ENCODE data around the gene RIBC2. TPM values are rescaled to one million over a fixed set of nuclear protein-coding genes. Genes with fewer than 3 reads are reported as not detected.
"Not testable (repeated sequence)": the region's sequence is repeated elsewhere in the genome, so short reads cannot be mapped to it uniquely, and the experiment has no call there.

The RIBC2 gene
- total RNA-seq, 2 experiments from 2014 or later = 0.78 TPM; not detected in 1

GRCh38 chr22:45435544-45436139 is 22.1 kb downstream of the RIBC2 start:
- no peaks in the 10 kb centered on the region for H3K36me3 ChIP-seq (ENCODE audit: insufficient read depth, low read length)
- DNase-seq (ENCODE audit: low spot score) = peak; percentile 83
- intact Hi-C loops (cut with micrococcal nuclease; ENCODE audit: unreplicated experiment) = loop anchor here (1.0 to 2.0 kb wide), 2 partner anchors 166 to 333 kb away; no protein-coding TSS in a partner anchor
- no peaks in the 10 kb centered on the region for H3K9me3 ChIP-seq (ENCODE audit: low read length)
- H3K27ac ChIP-seq (ENCODE audit: low read depth, low read length, poor library complexity, severe bottlenecking) = no peak overlapping the region
- H3K4me3 ChIP-seq (ENCODE audit: low read depth, low read length, poor library complexity, severe bottlenecking) = no peak overlapping the region
- CTCF ChIA-PET (ENCODE audit: unreplicated experiment) = no interaction called here
- no TSS peak for BruUV-seq (replicated peaks)
- no peaks in the 10 kb centered on the region for H3K9me2 ChIP-seq (ENCODE audit: insufficient read depth, low read length)
- H3K79me2 ChIP-seq (ENCODE audit: insufficient read depth, low read depth, low read length) = no peaks in the 10 kb centered on the region
- POLR2A ChIA-PET = no interaction called here
- no peak for TF ChIP-seq EZH2phosphoT487 (IDR thresholded peaks at IDR 0.05; ENCODE audit: borderline replicate concordance, low read depth, low read length)
- TF ChIP-seq, protein P1, sequence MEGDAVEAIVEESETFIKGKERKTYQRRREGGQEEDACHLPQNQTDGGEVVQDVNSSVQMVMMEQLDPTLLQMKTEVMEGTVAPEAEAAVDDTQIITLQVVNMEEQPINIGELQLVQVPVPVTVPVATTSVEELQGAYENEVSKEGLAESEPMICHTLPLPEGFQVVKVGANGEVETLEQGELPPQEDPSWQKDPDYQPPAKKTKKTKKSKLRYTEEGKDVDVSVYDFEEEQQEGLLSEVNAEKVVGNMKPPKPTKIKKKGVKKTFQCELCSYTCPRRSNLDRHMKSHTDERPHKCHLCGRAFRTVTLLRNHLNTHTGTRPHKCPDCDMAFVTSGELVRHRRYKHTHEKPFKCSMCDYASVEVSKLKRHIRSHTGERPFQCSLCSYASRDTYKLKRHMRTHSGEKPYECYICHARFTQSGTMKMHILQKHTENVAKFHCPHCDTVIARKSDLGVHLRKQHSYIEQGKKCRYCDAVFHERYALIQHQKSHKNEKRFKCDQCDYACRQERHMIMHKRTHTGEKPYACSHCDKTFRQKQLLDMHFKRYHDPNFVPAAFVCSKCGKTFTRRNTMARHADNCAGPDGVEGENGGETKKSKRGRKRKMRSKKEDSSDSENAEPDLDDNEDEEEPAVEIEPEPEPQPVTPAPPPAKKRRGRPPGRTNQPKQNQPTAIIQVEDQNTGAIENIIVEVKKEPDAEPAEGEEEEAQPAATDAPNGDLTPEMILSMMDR (conservative IDR thresholded peaks at IDR 0.05; ENCODE audit: low read length) = peak; percentile 91
- H3K4me2 ChIP-seq (ENCODE audit: low read length) = no peak overlapping the region
- H3K4me1 ChIP-seq (ENCODE audit: insufficient read depth, low read length, poor library complexity, severe bottlenecking) = no peaks in the 10 kb centered on the region
- H4K20me1 ChIP-seq (ENCODE audit: insufficient read depth, low read length) = no peaks in the 10 kb centered on the region
- peak overlapping the region; percentile 61 for H2AFZ ChIP-seq (ENCODE audit: low read length)

GRCh38 chr22:45436871-45437517 is 23.5 kb downstream of the RIBC2 start:
- not testable (repeated sequence) for DNase-seq (ENCODE audit: low spot score)

GRCh38 chr22:45438336-45438735 is 24.8 kb downstream of the RIBC2 start:
- no TSS peak for BruUV-seq (replicated peaks)
- no peak for DNase-seq (ENCODE audit: low spot score)
- H3K79me2 ChIP-seq (ENCODE audit: insufficient read depth, low read depth, low read length) = no peaks in the 10 kb centered on the region
- TF ChIP-seq, protein P1 (conservative IDR thresholded peaks at IDR 0.05; ENCODE audit: low read length) = no peak
- no peak for TF ChIP-seq EZH2phosphoT487 (IDR thresholded peaks at IDR 0.05; ENCODE audit: borderline replicate concordance, low read depth, low read length)
- no peaks in the 10 kb centered on the region for H4K20me1 ChIP-seq (ENCODE audit: insufficient read depth, low read length)
- POLR2A ChIA-PET = no interaction called here
- H3K4me3 ChIP-seq (ENCODE audit: low read depth, low read length, poor library complexity, severe bottlenecking) = no peak overlapping the region
- CTCF ChIA-PET (ENCODE audit: unreplicated experiment) = interaction anchor here (0.6 kb wide), 1 partner anchor 289 kb away, joined by 3 read pairs; no protein-coding TSS in a partner anchor
- H3K9me3 ChIP-seq (ENCODE audit: low read length) = no peaks in the 10 kb centered on the region
- H3K4me1 ChIP-seq (ENCODE audit: insufficient read depth, low read length, poor library complexity, severe bottlenecking) = no peaks in the 10 kb centered on the region
- no peak overlapping the region for H3K4me2 ChIP-seq (ENCODE audit: low read length)
- H3K9me2 ChIP-seq (ENCODE audit: insufficient read depth, low read length) = no peaks in the 10 kb centered on the region
- no peaks in the 10 kb centered on the region for H3K36me3 ChIP-seq (ENCODE audit: insufficient read depth, low read length)
- no peak overlapping the region for H3K27ac ChIP-seq (ENCODE audit: low read depth, low read length, poor library complexity, severe bottlenecking)
- intact Hi-C loops (cut with micrococcal nuclease; ENCODE audit: unreplicated experiment) = no loop called here
- H2AFZ ChIP-seq (ENCODE audit: low read length) = no peak overlapping the region

More at GRCh38 chr22:45436871-45437517, 23.5 kb downstream of the RIBC2 start:
- H3K27ac ChIP-seq (ENCODE audit: low read depth, low read length, poor library complexity, severe bottlenecking); H3K4me1 ChIP-seq (ENCODE audit: insufficient read depth, low read length, poor library complexity, severe bottlenecking); H3K9me2 ChIP-seq (ENCODE audit: insufficient read depth, low read length); H2AFZ ChIP-seq (ENCODE audit: low read length); H3K4me2 ChIP-seq (ENCODE audit: low read length); H3K36me3 ChIP-seq (ENCODE audit: insufficient read depth, low read length); H3K79me2 ChIP-seq (ENCODE audit: insufficient read depth, low read depth, low read length); BruUV-seq (replicated peaks); H3K4me3 ChIP-seq (ENCODE audit: low read depth, low read length, poor library complexity, severe bottlenecking); H4K20me1 ChIP-seq (ENCODE audit: insufficient read depth, low read length); H3K9me3 ChIP-seq (ENCODE audit: low read length); CTCF ChIA-PET (ENCODE audit: unreplicated experiment); intact Hi-C loops (cut with micrococcal nuclease; ENCODE audit: unreplicated experiment): not testable (repeated sequence)
- POLR2A ChIA-PET = interaction anchor here (0.7 kb wide), 1 partner anchor 271 kb away, joined by 3 read pairs; no protein-coding TSS in a partner anchor

GRCh38 chr22:45440688-45441087 is 27.2 kb downstream of the RIBC2 start:
- H3K4me1 ChIP-seq (ENCODE audit: insufficient read depth, low read length, poor library complexity, severe bottlenecking); BruUV-seq (replicated peaks); H3K79me2 ChIP-seq (ENCODE audit: insufficient read depth, low read depth, low read length); CTCF ChIA-PET (ENCODE audit: unreplicated experiment); H3K9me2 ChIP-seq (ENCODE audit: insufficient read depth, low read length); POLR2A ChIA-PET; DNase-seq (ENCODE audit: low spot score); H3K27ac ChIP-seq (ENCODE audit: low read depth, low read length, poor library complexity, severe bottlenecking); H3K4me2 ChIP-seq (ENCODE audit: low read length); H3K9me3 ChIP-seq (ENCODE audit: low read length); H4K20me1 ChIP-seq (ENCODE audit: insufficient read depth, low read length); H2AFZ ChIP-seq (ENCODE audit: low read length); H3K36me3 ChIP-seq (ENCODE audit: insufficient read depth, low read length); H3K4me3 ChIP-seq (ENCODE audit: low read depth, low read length, poor library complexity, severe bottlenecking): not testable (repeated sequence)
- intact Hi-C loops (cut with micrococcal nuclease; ENCODE audit: unreplicated experiment) = loop anchor here (2.0 kb wide), 1 partner anchor 112 kb away; no protein-coding TSS in a partner anchor
